B cell (primary cell): ENCODE results near the gene NPAS3. TPM values are rescaled to one million over a fixed set of nuclear protein-coding genes. Genes with fewer than 3 reads are reported as not detected.

Source experiments
- ATAC-seq: fragments of 200-7000 bp; cut with Tn5 transposase; one replicate; pipeline ENCODE4 v1.10.0; 2021; ENCODE audit warnings: low read depth, mild to moderate bottlenecking, moderate number of reproducible peaks, moderate library complexity
- CTCF ChIA-PET: fragments of 350-600 bp; sonication (Branson Sonifier 250); formaldehyde crosslinking; loops from one replicate; lab custom pipeline; 2021; ENCODE audit warnings: antibody characterized with exemption, inconsistent platforms; lab: Charles Lee
- POLR2A ChIA-PET: fragments of 350-600 bp; sonication (Branson Sonifier 250); formaldehyde crosslinking; loops from one replicate; lab custom pipeline; 2021; ENCODE audit warnings: antibody characterized with exemption; lab: Charles Lee
- DNase-seq: peaks from one replicate; pipeline ENCODE4 v3.0.0; 2013
- H2AFZ ChIP-seq: 2 replicates; pipeline ENCODE4 v1.6.1; 2012; ENCODE audit warnings: mild to moderate bottlenecking, low read depth, low read length; ENCODE audit not compliant: insufficient read depth, poor library complexity, severe bottlenecking
- H3K27ac ChIP-seq, 2 donors: 1 replicate in 1 of 2; 2 replicates in 1 of 2; pipeline ENCODE4 v1.5.1; 2012 to 2013; ENCODE audit warnings: low read length in 2 of 2, mild to moderate bottlenecking in 2 of 2, moderate library complexity in 1 of 2
- H3K27me3 ChIP-seq, 4 experiments: fragments of 200-600 bp in 1 of 4; sonication (generic) in 1 of 4; replicated peaks in 1 of 4; 1 replicate in 2 of 4; 2 replicates in 2 of 4; pipeline versions ENCODE4 v1.6.1 to v1.7.0; 2013 to 2016; ENCODE audit warnings: low read length in 3 of 4, mild to moderate bottlenecking in 2 of 4, mixed read lengths in 1 of 4, moderate library complexity in 1 of 4; ENCODE audit not compliant: insufficient read depth in 4 of 4, control insufficient read depth in 3 of 4; ENCODE audit errors: control extremely low read depth in 1 of 4
- H3K36me3 ChIP-seq, 2 experiments: replicated peaks in 1 of 2; 1 replicate in 1 of 2; 2 replicates in 1 of 2; pipeline versions ENCODE4 v1.6.1 to v1.7.1; 2013; ENCODE audit warnings: low read length in 1 of 2; ENCODE audit not compliant: insufficient read depth in 2 of 2, control insufficient read depth in 1 of 2; ENCODE audit errors: control extremely low read depth in 1 of 2, extremely low read depth in 1 of 2
- H3K4me1 ChIP-seq, 2 donors: fragments of 200-600 bp in 1 of 2; sonication (generic) in 1 of 2; 1 replicate in 1 of 2; 2 replicates in 1 of 2; pipeline versions ENCODE4 v1.5.1 to v1.6.1; 2013 to 2017; ENCODE audit warnings: low read length in 2 of 2; ENCODE audit not compliant: control insufficient read depth in 2 of 2, insufficient read depth in 2 of 2
- H3K4me2 ChIP-seq: replicated peaks from 2 replicates; pipeline ENCODE3; 2012; ENCODE audit warnings: mild to moderate bottlenecking, low read depth, low read length; ENCODE audit not compliant: poor library complexity, severe bottlenecking
- H3K4me3 ChIP-seq, 5 experiments: fragments of 200-600 bp in 1 of 5; sonication (generic) in 1 of 5; 1 replicate in 3 of 5; 2 replicates in 2 of 5; pipeline versions ENCODE4 v1.5.1 to v1.7.0; 2011 to 2016; ENCODE audit warnings: low read length in 4 of 5, mild to moderate bottlenecking in 4 of 5, low read depth in 2 of 5, control low read depth in 1 of 5, moderate library complexity in 1 of 5; ENCODE audit not compliant: insufficient read depth in 1 of 5; ENCODE audit errors: control extremely low read depth in 1 of 5, extremely low read depth in 1 of 5
- H3K79me2 ChIP-seq: fragments of 200-600 bp; sonication (generic); one replicate; pipeline ENCODE4 v1.6.0; 2016; ENCODE audit warnings: low read length; ENCODE audit not compliant: control insufficient read depth, insufficient read depth
- H3K9ac ChIP-seq: fragments of 200-600 bp; sonication (generic); 2 replicates; pipeline ENCODE4 v1.6.1; 2017; ENCODE audit warnings: mild to moderate bottlenecking, low read length, moderate library complexity
- H3K9me3 ChIP-seq, 3 donors: one replicate each; pipeline versions ENCODE4 v1.6.1 to v1.7.1; 2013; ENCODE audit warnings: low read length in 2 of 3; ENCODE audit not compliant: control insufficient read depth in 2 of 3, insufficient read depth in 1 of 3; ENCODE audit errors: control extremely low read depth in 1 of 3
- H4K20me1 ChIP-seq: 2 replicates; pipeline ENCODE4 v1.6.0; 2012; ENCODE audit warnings: mild to moderate bottlenecking, low read length; ENCODE audit not compliant: insufficient read depth, control insufficient read depth, poor library complexity, severe bottlenecking
- H3K27ac Mint-ChIP-seq: one replicate; pipeline ENCODE4 v1.8.0; 2021; ENCODE audit warnings: mixed read lengths
- H3K27me3 Mint-ChIP-seq: one replicate; pipeline ENCODE4 v1.8.0; 2021; ENCODE audit warnings: mixed read lengths
- H3K4me1 Mint-ChIP-seq: one replicate; pipeline ENCODE4 v1.8.0; 2021; ENCODE audit warnings: mixed read lengths
- H3K4me3 Mint-ChIP-seq: one replicate; pipeline ENCODE4 v1.8.0; 2021; ENCODE audit warnings: mixed read lengths
- H3K9me3 Mint-ChIP-seq: one replicate; pipeline ENCODE4 v1.8.0; 2022; ENCODE audit warnings: mixed read lengths; ENCODE audit not compliant: insufficient read depth
- CTCF ChIP-seq: fragments of 200-600 bp; IDR thresholded peaks from one replicate; pipeline ENCODE4 v1.8.0; 2022; ENCODE audit warnings: antibody characterized with exemption, mild to moderate bottlenecking
- EZH2 ChIP-seq: IDR thresholded peaks from 2 replicates; pipeline ENCODE4 v1.6.1; 2012; ENCODE audit warnings: borderline replicate concordance, low read depth, mild to moderate bottlenecking, moderate library complexity, low read length; ENCODE audit not compliant: insufficient read depth, poor library complexity, severe bottlenecking
- WGBS: methylation state at CpG from one replicate; pipeline ENCODE4 v1.1.5; 2013; ENCODE audit warnings: missing lambda C conversion rate; ENCODE audit not compliant: insufficient coverage; 5-methylcytosine and 5-hydroxymethylcytosine counted together
- intact Hi-C: fragments of 100-400 bp; cut with micrococcal nuclease; formaldehyde crosslinking; loops from one replicate; pipeline ENCODE4 v1.10.0; 2022
- polyA plus RNA-seq: library from polyadenylated mRNA; depleted of rRNA; stranded (reverse); fragments of >200 nt; gene quantifications from 2 replicates; pipeline ENCODE4 v1.2.3, GENCODE V29; 2012
- total RNA-seq, 2 donors: library from RNA; stranded (reverse); fragments of 120-200 nt in 1 of 2; gene quantifications; 1 replicate in 1 of 2; 2 replicates in 1 of 2; pipeline versions ENCODE4 v1.2.3 to v1.2.4, GENCODE V29; 2013 to 2022

The NPAS3 gene
- total and polyA plus RNA-seq, 2 donors (not counting 1 experiment from before 2014, with no cell fraction given): not detected

GRCh38 chr14:33580841-33581240, 642.2 kb downstream of the NPAS3 start:
- Histone ChIP-seq H3K27me3 (no peaks in the 10 kb centered on the region), H3K4me2 (no peak overlapping the region), H2AFZ (no peak overlapping the region), H3K4me3 (no peak overlapping the region), H3K9ac (no peak overlapping the region), H3K27ac (no peak overlapping the region), H4K20me1 (no peaks in the 10 kb centered on the region), H3K9me3 (no peaks in the 10 kb centered on the region), H3K4me1 (no peaks in the 10 kb centered on the region), H3K79me2 (no peaks in the 10 kb centered on the region), H3K36me3 (no peaks in the 10 kb centered on the region)
- intact Hi-C loops: no loop called here
- DNase-seq (no peak), ATAC-seq (no peak)
- Mint-ChIP-seq H3K4me3 (no peak overlapping the region), H3K27me3 (no peaks in the 10 kb centered on the region), H3K27ac (no peak overlapping the region), H3K9me3 (peaks cover 2% of the 10 kb centered on the region), H3K4me1 (no peaks in the 10 kb centered on the region)
- WGBS: 78% methylated on average over 1 of the region's 2 CpGs
- ChIA-PET CTCF (no interaction called here), POLR2A (no interaction called here)
- TF ChIP-seq CTCF (no peak), EZH2 (no peak)

- no peak overlapping the region for H2AFZ ChIP-seq
- WGBS: 100% methylated on average over 1 of the region's 2 CpGs
- CTCF ChIA-PET: no interaction called here
- Mint-ChIP-seq H3K9me3 (peaks cover 2% of the 10 kb centered on the region), H3K27ac (no peak overlapping the region), H3K4me1 (no peaks in the 10 kb centered on the region), H3K4me3 (no peak overlapping the region), H3K27me3 (no peaks in the 10 kb centered on the region)
- no peaks in the 10 kb centered on the region for H4K20me1 ChIP-seq
- DNase-seq (no peak), ATAC-seq (no peak)
- POLR2A ChIA-PET: no interaction called here
- H3K36me3 ChIP-seq: no peaks in the 10 kb centered on the region
- no peaks in the 10 kb centered on the region for H3K27me3 ChIP-seq
- no peaks in the 10 kb centered on the region for H3K4me1 ChIP-seq
- TF ChIP-seq CTCF: no peak
- H3K79me2 ChIP-seq: no peaks in the 10 kb centered on the region
- H3K4me3 ChIP-seq: no peak overlapping the region
- H3K9ac ChIP-seq: no peak overlapping the region
- intact Hi-C loops: no loop called here
- H3K9me3 ChIP-seq: no peaks in the 10 kb centered on the region
- no peak overlapping the region for H3K27ac ChIP-seq
- H3K4me2 ChIP-seq: no peak overlapping the region
These were observed 646.0 kb downstream of the NPAS3 start for GRCh38 chr14:33584697-33585096.
